Heart left ventricle (tissue), 16 donors: ENCODE results near the gene ZNF672. TPM values are rescaled to one million over a fixed set of nuclear protein-coding genes. Genes with fewer than 3 reads are reported as not detected.

Experiments
- ATAC-seq, 4 donors: fragments of 200-7000 bp; cut with Tn5 transposase; one replicate each; pipeline ENCODE4 v1.9.1; 2020 to 2022; ENCODE audit warnings: moderate library complexity in 4 of 4, mild to moderate bottlenecking in 3 of 4, moderate number of reproducible peaks in 1 of 4
- DNase-seq, 5 donors: peaks; one replicate each; pipeline ENCODE4 v3.0.0-alpha.2; 2020
- H3K27ac ChIP-seq, 12 donors: fragments of 200-600 bp; sonication (generic) in 4 of 12; one replicate each; pipeline versions ENCODE4 v1.5.0 to v1.8.0; 2016 to 2022; ENCODE audit warnings: mild to moderate bottlenecking in 2 of 12
- H3K27me3 ChIP-seq, 9 donors: fragments of 200-600 bp; sonication (generic) in 2 of 9; one replicate each; pipeline versions ENCODE4 v1.5.1 to v1.8.0; 2016 to 2022; ENCODE audit warnings: mild to moderate bottlenecking in 3 of 9
- H3K36me3 ChIP-seq, 9 donors: fragments of 200-600 bp; sonication (generic) in 2 of 9; one replicate each; pipeline versions ENCODE4 v1.5.0 to v1.8.0; 2018 to 2022; ENCODE audit warnings: mild to moderate bottlenecking in 2 of 9
- H3K4me1 ChIP-seq, 12 donors: fragments of 200-600 bp; sonication (generic) in 4 of 12; one replicate each; pipeline versions ENCODE4 v1.5.0 to v1.8.0; 2016 to 2022; ENCODE audit warnings: mild to moderate bottlenecking in 3 of 12
- H3K4me3 ChIP-seq, 12 donors: fragments of 200-600 bp; sonication (generic) in 4 of 12; one replicate each; pipeline versions ENCODE4 v1.5.0 to v1.8.0; 2017 to 2022; ENCODE audit warnings: mild to moderate bottlenecking in 9 of 12, moderate library complexity in 4 of 12
- H3K9me3 ChIP-seq, 12 donors: fragments of 200-600 bp; sonication (generic) in 4 of 12; one replicate each; pipeline versions ENCODE4 v1.5.0 to v1.8.0; 2016 to 2022; ENCODE audit warnings: mild to moderate bottlenecking in 1 of 12
- CTCF ChIP-seq, 12 donors: fragments of 200-600 bp; sonication (generic) in 4 of 12; IDR thresholded peaks; one replicate each; pipeline versions ENCODE4 v1.5.0 to v1.8.0; 2018 to 2022; ENCODE audit warnings: antibody characterized with exemption in 12 of 12, mild to moderate bottlenecking in 5 of 12
- POLR2A ChIP-seq, 2 donors: fragments of 450-650 bp; IDR thresholded peaks; one replicate each; pipeline ENCODE4 v1.6.1; 2017; ENCODE audit warnings: antibody characterized with exemption in 2 of 2, mild to moderate bottlenecking in 2 of 2, moderate library complexity in 2 of 2
- WGBS, 4 donors: extraction: QIAGEN DNeasy Blood & Tissue Kit in 2 of 4; methylation state at CpG; one replicate each; pipeline versions ENCODE4 v1.1.5 to v1.1.7; 2013 to 2018; 5-methylcytosine and 5-hydroxymethylcytosine counted together
- intact Hi-C, 10 donors: fragments of 100-400 bp; cut with DNase I; formaldehyde crosslinking; loops; one replicate each; pipeline versions ENCODE4 v1.11.1 to v1.14.2; 2022
- polyA plus RNA-seq, 2 donors: library from polyadenylated mRNA; stranded (reverse); fragments of 200-250 nt; gene quantifications; one replicate each; pipeline ENCODE4 v1.2.3, GENCODE V29; 2013
- total RNA-seq, 9 donors: library from RNA; depleted of rRNA in 2 of 9; stranded (reverse); fragments of >200 nt in 2 of 9; fragmentation: NEBNext Ultra II Directional in 3 of 9; extraction: Animal tissue kit (Norgen Biotek cat#: 25700) in 3 of 9; gene quantifications; one replicate each; pipeline versions ENCODE4 v1.1.0 to v1.2.4, GENCODE V29; 2016 to 2023
- donor health status: ischemic (EF 13 %, LVEDD 7.1; RV severe dilation, severe dysfunction).
- donor health status: healthy with polysubstance abuse.
- donor health status: DM: no; HTN: yes; CAD: no.
- donor health status: DM: no; HTN: no; CAD: no.
- donor health status: ischemic (EF 25% LVEDD 6.9; RV normal size, moderate dysfunction).
- donor health status: ischemic (EF 25% LVEDD 5.7; RV mildly dilated, moderate dysfunction).
- donor health status: healthy.
- donor health status: DM: yes; HTN: yes; CAD: no.
- donor health status: ischemic (EF 35%, LVEDD 5.7; RV mildly dilated, moderate dysfunction).
- donor health status: nonischemic (EF 11% LVEDD 7.7; RV severe dilation, severe dysfunction).
- donor health status: DM: yes; HTN: yes; CAD: no.
- donor health status: PGD.
- donor health status: ischemic (EF 29% LVEDD 5.4; RV normal size, mild dysfunction).
- donor health status: nonischemic (EF 23%, LVEDD 6.1; RV moderate dilation, normal function).

Gene ZNF672
- total and polyA plus RNA-seq, 11 donors, result 20.5 to 63.8 (median 37.8) TPM

DNA sequence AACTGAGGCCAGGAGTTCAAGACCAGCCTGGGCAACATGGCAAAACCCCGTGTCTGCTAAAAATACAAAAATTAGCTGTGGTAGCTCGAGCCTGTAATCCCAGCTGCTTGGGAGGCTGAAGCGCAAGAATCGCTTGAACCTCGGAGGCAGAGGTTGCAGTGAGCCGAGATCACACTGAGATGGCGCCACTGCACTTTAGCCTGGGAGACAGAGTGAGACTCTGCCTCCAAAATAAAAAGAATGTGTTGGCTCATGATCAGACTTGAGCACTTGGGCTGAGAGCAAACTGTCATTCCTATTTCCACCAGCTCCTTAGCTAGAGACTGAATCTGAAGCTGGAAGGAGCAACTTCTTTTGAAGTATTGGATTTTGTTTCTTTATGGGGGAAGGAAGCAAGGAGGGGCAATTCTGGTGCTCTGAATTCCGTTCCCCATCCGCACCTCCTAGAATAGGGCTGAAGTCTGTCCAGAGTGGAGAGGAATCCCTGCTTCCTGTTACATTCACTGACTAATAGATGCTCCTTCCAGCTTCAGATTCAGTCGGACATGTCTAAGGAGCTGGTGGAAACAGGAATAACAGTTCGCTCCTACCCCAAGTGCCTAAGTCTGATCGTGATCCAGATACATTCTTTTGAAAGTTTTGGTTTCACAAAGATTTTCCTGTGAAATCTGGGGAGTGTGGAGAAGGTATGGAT lies 3.8 kb downstream of the ZNF672 start:
- Histone ChIP-seq H3K4me3 (no peak overlapping the region), H3K4me1 (peaks cover 0 to 59% (median 40%) of the 10 kb centered on the region in 12 donors), H3K9me3 (no peaks in the 10 kb centered on the region), H3K27me3 (no peaks in the 10 kb centered on the region), H3K27ac (peak overlapping the region in 10 of 12 donors; percentile 1 to 54 (median 44)), H3K36me3 (peaks cover 0 to 33% (median 26%) of the 10 kb centered on the region in 9 donors)
- no peak for ATAC-seq
- intact Hi-C loops, result loop anchor here in 3 of 10 donors (1.0 to 2.0 kb wide), 3 partner anchors 12 to 17 kb away; partner anchors contain the start of gene ZNF692 (in 1 of the 3)
- TF ChIP-seq CTCF (IDR thresholded peaks at IDR 0.05) (peak; percentile 19 to 68 (median 55)), POLR2A (IDR thresholded peaks at IDR 0.05) (no peak)
- peak in 3 of 5 donors; percentile 50 to 63 (median 52) for DNase-seq
- WGBS, 4 donors, result 32 to 47% (median 39%) methylated on average over 12 of the region's 12 CpGs

- Histone ChIP-seq H3K9me3 (no peaks in the 10 kb centered on the region), H3K4me1 (peaks cover 0 to 52% (median 34%) of the 10 kb centered on the region in 12 donors), H3K27ac (peak overlapping the region in 10 of 12 donors; percentile 3 to 54 (median 32)), H3K27me3 (no peaks in the 10 kb centered on the region), H3K4me3 (no peak overlapping the region), H3K36me3 (peaks cover 0 to 43% (median 36%) of the 10 kb centered on the region in 9 donors)
- ATAC-seq, result no peak
- 71 to 85% (median 80%) methylated on average over 8 of the region's 8 CpGs for WGBS, 4 donors
- TF ChIP-seq POLR2A (IDR thresholded peaks at IDR 0.05) (no peak), CTCF (IDR thresholded peaks at IDR 0.05) (no peak)
- DNase-seq, result no peak
- intact Hi-C loops, result loop anchor here in 2 of 10 donors (1.0 to 2.0 kb wide), 2 partner anchors 11 to 14 kb away; no protein-coding TSS in a partner anchor
Measured at GRCh38 chr1:248842781-248843331, 4.8 kb downstream of the ZNF672 start.

GRCh38 chr1:248843687-248844086 lies 5.7 kb downstream of the ZNF672 start:
- Histone ChIP-seq H3K36me3 (peaks cover 2 to 51% (median 45%) of the 10 kb centered on the region in 9 donors), H3K27ac (peak overlapping the region in 5 of 12 donors; percentile 9 to 37 (median 14)), H3K9me3 (no peaks in the 10 kb centered on the region), H3K4me1 (peaks cover 0 to 52% (median 34%) of the 10 kb centered on the region in 12 donors), H3K4me3 (no peak overlapping the region), H3K27me3 (no peaks in the 10 kb centered on the region)
- WGBS, 4 donors, result 52 to 84% (median 83%) methylated on average over 3 of the region's 3 CpGs
- ATAC-seq (peak in 1 of 4 donors; percentile 21), DNase-seq (no peak)
- intact Hi-C loops, result loop anchor here in 1 of 10 donors (2.0 kb wide), 1 partner anchor 13 kb away; no protein-coding TSS in a partner anchor
- no peak for TF ChIP-seq CTCF (IDR thresholded peaks at IDR 0.05)
- no peak for TF ChIP-seq POLR2A (IDR thresholded peaks at IDR 0.05)

DNA sequence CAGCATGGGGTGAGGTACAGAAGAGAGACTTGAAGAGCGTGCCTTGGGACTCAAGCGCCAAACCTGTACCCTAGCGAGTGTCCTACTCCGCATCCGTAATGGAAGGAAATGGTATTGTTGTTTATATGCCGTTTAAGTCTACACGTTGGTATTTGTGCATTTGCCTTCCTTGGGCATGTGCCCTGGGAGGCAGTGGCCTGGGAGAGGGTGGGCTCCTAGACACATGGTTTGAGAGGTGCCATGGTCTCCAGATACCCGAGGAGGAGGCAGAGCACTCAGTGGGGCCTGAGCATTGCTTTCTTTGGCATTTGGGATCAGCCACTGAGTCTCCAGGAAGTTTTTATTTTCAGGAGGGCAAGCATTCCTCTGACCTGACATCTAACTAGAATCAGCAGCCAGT lies 6.5 kb downstream of the ZNF672 start:
- TF ChIP-seq POLR2A (IDR thresholded peaks at IDR 0.05) (no peak), CTCF (IDR thresholded peaks at IDR 0.05) (no peak)
- Histone ChIP-seq H3K27ac (no peak overlapping the region), H3K4me3 (no peak overlapping the region), H3K4me1 (peaks cover 0 to 50% (median 28%) of the 10 kb centered on the region in 12 donors), H3K36me3 (peaks cover 2 to 60% (median 53%) of the 10 kb centered on the region in 9 donors), H3K9me3 (no peaks in the 10 kb centered on the region), H3K27me3 (no peaks in the 10 kb centered on the region)
- WGBS, 4 donors, result 86 to 89% (median 88%) methylated on average over 8 of the region's 8 CpGs
- DNase-seq (no peak), ATAC-seq (no peak)
- intact Hi-C loops, result no loop called here
